ENCODE data around the gene ANAPC16.

Gene ANAPC16

GRCh38 chr10:72260976-72261783 is 45.4 kb downstream of the ANAPC16 start:
- no peaks in the 10 kb centered on the region for H4K20me1 ChIP-seq (ENCODE audit: insufficient read depth, low read length)
- peak overlapping the region; percentile 65 for H3K9ac ChIP-seq (ENCODE audit: low read length)
- no peaks in the 10 kb centered on the region for H3K36me3 ChIP-seq (ENCODE audit: insufficient read depth, low read length)
- peaks cover 62% of the 10 kb centered on the region for H3K4me1 ChIP-seq (ENCODE audit: insufficient read depth, low read length, severe bottlenecking)
- H3K27ac ChIP-seq (ENCODE audit: low read depth, low read length, poor library complexity, severe bottlenecking): peak overlapping the region; percentile 90
- TF ChIP-seq EZH2 (IDR thresholded peaks at IDR 0.05; ENCODE audit: borderline replicate concordance, low read length) (no peak), CTCF (IDR thresholded peaks at IDR 0.05; ENCODE audit: low read length) (peak; percentile 52; the same call in 1 of the 2 replicates)
- H3K4me2 ChIP-seq (ENCODE audit: low read length): peak overlapping the region; percentile 70
- H3K27me3 ChIP-seq (ENCODE audit: insufficient read depth, low read length): no peaks in the 10 kb centered on the region
- no peaks in the 10 kb centered on the region for H3F3A ChIP-seq (ENCODE audit: insufficient read depth, low read length)
- no peaks in the 10 kb centered on the region for H3K79me2 ChIP-seq (ENCODE audit: insufficient read depth, low read length)
- H3K9me2 ChIP-seq (ENCODE audit: low read depth, low read length): no peaks in the 10 kb centered on the region
- no peak overlapping the region for H2AFZ ChIP-seq (ENCODE audit: low read length)
- H3K4me3 ChIP-seq (ENCODE audit: low read depth, low read length, poor library complexity, severe bottlenecking): peak overlapping the region; percentile 57
- no peaks in the 10 kb centered on the region for H3K9me3 ChIP-seq (ENCODE audit: low read length)

- Histone ChIP-seq H3K4me2 (ENCODE audit: low read length) (peak overlapping the region; percentile 70), H3K4me1 (ENCODE audit: insufficient read depth, low read length, severe bottlenecking) (peaks cover 65% of the 10 kb centered on the region), H3K36me3 (ENCODE audit: insufficient read depth, low read length) (no peaks in the 10 kb centered on the region), H3K9me2 (ENCODE audit: low read depth, low read length) (no peaks in the 10 kb centered on the region), H3K27me3 (ENCODE audit: insufficient read depth, low read length) (no peaks in the 10 kb centered on the region), H3K79me2 (ENCODE audit: insufficient read depth, low read length) (no peaks in the 10 kb centered on the region), H3K27ac (ENCODE audit: low read depth, low read length, poor library complexity, severe bottlenecking) (peak overlapping the region; percentile 90), H3K4me3 (ENCODE audit: low read depth, low read length, poor library complexity, severe bottlenecking) (peak overlapping the region; percentile 57), H3F3A (ENCODE audit: insufficient read depth, low read length) (no peaks in the 10 kb centered on the region), H3K9ac (ENCODE audit: low read length) (peak overlapping the region; percentile 65; the same call in 1 of the 2 replicates), H4K20me1 (ENCODE audit: insufficient read depth, low read length) (no peaks in the 10 kb centered on the region), H3K9me3 (ENCODE audit: low read length) (no peaks in the 10 kb centered on the region), H2AFZ (ENCODE audit: low read length) (no peak overlapping the region)
- TF ChIP-seq EZH2 (IDR thresholded peaks at IDR 0.05; ENCODE audit: borderline replicate concordance, low read length) (no peak), CTCF (IDR thresholded peaks at IDR 0.05; ENCODE audit: low read length) (no peak)
Observed at GRCh38 chr10:72261784-72262404, 46.1 kb downstream of the ANAPC16 start.

DNA sequence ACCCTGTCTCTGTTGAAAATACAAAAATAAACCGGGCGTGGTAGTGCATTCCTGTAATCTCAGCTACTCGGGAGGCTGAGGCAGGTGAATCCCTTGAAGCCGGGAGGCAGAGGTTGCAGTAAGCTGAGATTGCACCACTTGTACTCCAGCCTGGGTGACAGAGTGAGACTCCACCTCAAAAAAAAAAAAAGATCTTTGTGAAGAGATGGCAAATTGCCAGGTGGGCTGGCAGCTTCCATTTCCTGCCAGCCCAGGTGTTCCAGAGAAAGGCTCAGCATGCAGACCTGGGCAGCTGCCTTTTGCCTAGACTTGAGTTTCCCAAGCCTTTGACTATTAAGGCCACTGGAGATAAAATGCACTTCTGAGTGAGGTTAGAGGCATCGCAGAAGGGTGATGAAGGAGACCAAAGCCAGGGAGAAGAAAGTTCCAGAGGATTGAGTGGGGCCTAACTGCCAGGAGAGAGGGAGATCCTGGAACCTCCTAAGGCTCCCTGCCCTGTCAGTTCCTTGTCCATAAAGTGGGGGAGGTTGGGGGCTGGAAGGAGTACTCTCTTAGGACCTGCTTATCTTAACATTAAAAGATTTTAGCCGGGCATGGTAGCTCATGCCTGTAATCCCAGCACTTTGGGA is 47.9 kb downstream of the ANAPC16 start:
- Histone ChIP-seq H3K36me3 (ENCODE audit: insufficient read depth, low read length) (no peaks in the 10 kb centered on the region), H3K9me2 (ENCODE audit: low read depth, low read length) (no peaks in the 10 kb centered on the region), H3K4me2 (ENCODE audit: low read length) (peak overlapping the region; percentile 12; the same call in 1 of the 2 replicates), H3K9ac (ENCODE audit: low read length) (no peak overlapping the region), H3K27me3 (ENCODE audit: insufficient read depth, low read length) (no peaks in the 10 kb centered on the region), H3K9me3 (ENCODE audit: low read length) (no peaks in the 10 kb centered on the region), H3K4me3 (ENCODE audit: low read depth, low read length, poor library complexity, severe bottlenecking) (no peak overlapping the region), H4K20me1 (ENCODE audit: insufficient read depth, low read length) (no peaks in the 10 kb centered on the region), H3F3A (ENCODE audit: insufficient read depth, low read length) (no peaks in the 10 kb centered on the region), H3K27ac (ENCODE audit: low read depth, low read length, poor library complexity, severe bottlenecking) (peak overlapping the region; percentile 41), H3K4me1 (ENCODE audit: insufficient read depth, low read length, severe bottlenecking) (peaks cover 65% of the 10 kb centered on the region), H2AFZ (ENCODE audit: low read length) (no peak overlapping the region), H3K79me2 (ENCODE audit: insufficient read depth, low read length) (no peaks in the 10 kb centered on the region)
- TF ChIP-seq CTCF (IDR thresholded peaks at IDR 0.05; ENCODE audit: low read length) (no peak), EZH2 (IDR thresholded peaks at IDR 0.05; ENCODE audit: borderline replicate concordance, low read length) (no peak)

All from OCI-LY1 (cell line).